Liver (tissue), 9 donors: ENCODE data around the gene ASB2. TPM values are rescaled to one million over a fixed set of nuclear protein-coding genes. Genes with fewer than 3 reads are reported as not detected.

Experiments
- DNase-seq: peaks from one replicate; pipeline ENCODE4 v3.0.0-alpha.2; 2017; ENCODE audit warnings: low spot score
- H3K27ac ChIP-seq, 2 donors: one replicate each; pipeline ENCODE4 v1.7.0; 2013; ENCODE audit warnings: inconsistent platforms in 2 of 2, low read length in 2 of 2, control low read depth in 1 of 2, low read depth in 1 of 2, mild to moderate bottlenecking in 1 of 2
- H3K27me3 ChIP-seq, 4 donors: one replicate each; pipeline versions ENCODE4 v1.6.1 to v1.7.0; 2013; ENCODE audit warnings: low read length in 3 of 4, inconsistent platforms in 1 of 4, mild to moderate bottlenecking in 1 of 4, moderate library complexity in 1 of 4; ENCODE audit not compliant: control insufficient read depth in 4 of 4, insufficient read depth in 4 of 4
- H3K36me3 ChIP-seq, 4 donors: one replicate each; pipeline versions ENCODE4 v1.6.1 to v1.7.0; 2013; ENCODE audit warnings: low read length in 3 of 4, mild to moderate bottlenecking in 3 of 4, low read depth in 1 of 4, moderate library complexity in 1 of 4; ENCODE audit not compliant: control insufficient read depth in 4 of 4, insufficient read depth in 3 of 4
- H3K4me1 ChIP-seq, 4 donors: one replicate each; pipeline versions ENCODE4 v1.6.1 to v1.7.0; 2013; ENCODE audit warnings: low read length in 3 of 4, mild to moderate bottlenecking in 3 of 4, moderate library complexity in 1 of 4; ENCODE audit not compliant: control insufficient read depth in 4 of 4, insufficient read depth in 4 of 4
- H3K4me3 ChIP-seq, 3 donors: one replicate each; pipeline versions ENCODE4 v1.6.1 to v1.7.0; 2013; ENCODE audit warnings: low read length in 3 of 3, control low read depth in 1 of 3, low read depth in 1 of 3, mild to moderate bottlenecking in 1 of 3
- H3K9ac ChIP-seq, 2 donors: one replicate each; pipeline ENCODE4 v1.7.0; 2013; ENCODE audit warnings: low read length in 2 of 2, mild to moderate bottlenecking in 2 of 2, moderate library complexity in 2 of 2, control low read depth in 1 of 2, low read depth in 1 of 2
- H3K9me3 ChIP-seq, 4 donors: one replicate each; pipeline versions ENCODE4 v1.6.1 to v1.7.0; 2013; ENCODE audit warnings: low read length in 3 of 4; ENCODE audit not compliant: control insufficient read depth in 4 of 4
- ATF3 ChIP-seq: IDR thresholded peaks from 2 replicates; pipeline ENCODE4 v1.6.1; 2016; ENCODE audit warnings: antibody characterized with exemption
- EGR1 ChIP-seq, 2 donors: IDR thresholded peaks; 2 replicates each; pipeline ENCODE4 v1.6.1; 2016 to 2018; ENCODE audit warnings: antibody characterized with exemption in 2 of 2, low read depth in 2 of 2
- HNF4A ChIP-seq, 2 donors: conservative IDR thresholded peaks; 2 replicates each; pipeline ENCODE4 v1.6.1; 2016; ENCODE audit warnings: antibody characterized with exemption in 2 of 2, mild to moderate bottlenecking in 2 of 2
- HNF4G ChIP-seq: IDR thresholded peaks from 2 replicates; pipeline ENCODE4 v1.6.1; 2016; ENCODE audit warnings: antibody characterized with exemption
- JUND ChIP-seq, 2 donors: IDR thresholded peaks; 2 replicates each; pipeline ENCODE4 v1.6.1; 2016; ENCODE audit warnings: antibody characterized with exemption in 2 of 2
- NR2F2 ChIP-seq: IDR thresholded peaks from 2 replicates; pipeline ENCODE4 v1.6.1; 2016; ENCODE audit warnings: antibody characterized with exemption
- RAD21 ChIP-seq, 2 donors: IDR thresholded peaks; 2 replicates each; pipeline ENCODE4 v1.6.1; 2016; ENCODE audit warnings: antibody characterized with exemption in 2 of 2, mild to moderate bottlenecking in 2 of 2
- REST ChIP-seq: IDR thresholded peaks from 2 replicates; pipeline ENCODE4 v1.6.1; 2016; ENCODE audit warnings: antibody characterized with exemption, mild to moderate bottlenecking
- RXRA ChIP-seq, 2 donors: IDR thresholded peaks; 2 replicates each; pipeline ENCODE4 v1.6.1; 2017 to 2018; ENCODE audit warnings: antibody characterized with exemption in 2 of 2, mild to moderate bottlenecking in 1 of 2
- SP1 ChIP-seq: IDR thresholded peaks from 2 replicates; pipeline ENCODE4 v1.6.1; 2018; ENCODE audit warnings: antibody characterized with exemption, mild to moderate bottlenecking
- TAF1 ChIP-seq: conservative IDR thresholded peaks from 2 replicates; pipeline ENCODE4 v1.6.1; 2016; ENCODE audit warnings: antibody characterized with exemption, mild to moderate bottlenecking
- YY1 ChIP-seq: IDR thresholded peaks from 2 replicates; pipeline ENCODE4 v1.6.1; 2016; ENCODE audit warnings: antibody characterized with exemption, mild to moderate bottlenecking
- ZBTB33 ChIP-seq: IDR thresholded peaks from 2 replicates; pipeline ENCODE4 v1.6.1; 2016; ENCODE audit warnings: antibody characterized with exemption
- WGBS: extraction: QIAGEN DNeasy Blood & Tissue Kit; methylation state at CpG from one replicate; pipeline ENCODE4 v1.1.7; 2013; 5-methylcytosine and 5-hydroxymethylcytosine counted together
- polyA plus RNA-seq, 2 donors: library from polyadenylated mRNA; stranded (reverse) in 1 of 2; unstranded in 1 of 2; fragments of 200-250 nt in 1 of 2; fragments of >200 nt in 1 of 2; fragmentation: Nextera tagmentation in 1 of 2; extraction: Ambion mirVana in 1 of 2; gene quantifications; one replicate each; pipeline versions ENCODE4 v1.2.1 to v1.2.3, GENCODE V29; 2013 to 2015
- total RNA-seq, 2 donors: library from RNA; depleted of rRNA; stranded (reverse); fragments of >200 nt; gene quantifications; one replicate each; pipeline ENCODE4 v1.2.3, GENCODE V29; 2014
- donor health status: healthy.
- donor health status: healthy.
- donor health status: healthy.
- donor health status: healthy.
- donor health status: healthy.

ASB2 gene
- total and polyA plus RNA-seq, 4 donors, result 0.18 to 0.56 (median 0.38) TPM

- no peak for DNase-seq
- no peaks in the 10 kb centered on the region for H3K36me3 ChIP-seq
These were observed 29.1 kb downstream of the ASB2 start for GRCh38 chr14:93947282-93947681.

GRCh38 chr14:93946541-93947090, 29.8 kb downstream of the ASB2 start:
- H3K4me3 ChIP-seq, result no peak overlapping the region
- H3K4me1 ChIP-seq, result no peaks in the 10 kb centered on the region
- DNase-seq, result no peak
- H3K27me3 ChIP-seq, result no peaks in the 10 kb centered on the region
- no peak overlapping the region for H3K9ac ChIP-seq
- no peaks in the 10 kb centered on the region for H3K36me3 ChIP-seq
- H3K9me3 ChIP-seq, result no peaks in the 10 kb centered on the region
- no peak overlapping the region for H3K27ac ChIP-seq
- WGBS, result 80% methylated on average over 7 of the region's 7 CpGs
- TF ChIP-seq TAF1 (no peak), JUND (IDR thresholded peaks at IDR 0.05) (no peak), RXRA (IDR thresholded peaks at IDR 0.05) (no peak), REST (no peak), HNF4G (no peak), HNF4A (conservative IDR thresholded peaks at IDR 0.05) (no peak), SP1 (no peak), ZBTB33 (no peak)

More at GRCh38 chr14:93947282-93947681, 29.1 kb downstream of the ASB2 start:
- Histone ChIP-seq H3K27me3 (no peaks in the 10 kb centered on the region), H3K27ac (no peak overlapping the region), H3K9ac (no peak overlapping the region), H3K4me1 (no peaks in the 10 kb centered on the region), H3K9me3 (no peaks in the 10 kb centered on the region), H3K4me3 (no peak overlapping the region)
- 85% methylated on average over 19 of the region's 19 CpGs for WGBS
- TF ChIP-seq RXRA (IDR thresholded peaks at IDR 0.05) (no peak), EGR1 (IDR thresholded peaks at IDR 0.05; ENCODE audit: low read depth in 2 of 2) (no peak), SP1 (no peak), HNF4A (conservative IDR thresholded peaks at IDR 0.05) (no peak), NR2F2 (no peak), YY1 (no peak), RAD21 (IDR thresholded peaks at IDR 0.05) (no peak), HNF4G (no peak), REST (no peak), JUND (IDR thresholded peaks at IDR 0.05) (no peak), ZBTB33 (no peak), ATF3 (no peak), TAF1 (no peak)
